Esophagus mucosa (tissue), 1 donor: ENCODE results near the gene ENOX1. TPM values are rescaled to one million over a fixed set of nuclear protein-coding genes. Genes with fewer than 3 reads are reported as not detected.

ENCODE experiments used
- ATAC-seq: fragments of 200-7000 bp; cut with Tn5 transposase; one replicate; pipeline ENCODE4 v1.9.1; 2020
- total RNA-seq: library from RNA; stranded (reverse); gene quantifications from one replicate; pipeline ENCODE4 v1.2.4, GENCODE V29; 2023
- donor health status: DM: yes; HTN: yes; CAD: no.

ENOX1 gene
- total RNA-seq, 1 donor from 2014 or later: 0.12 TPM

GRCh38 chr13:43737392-43737923, 49.3 kb downstream of the ENOX1 start:
- no peak for ATAC-seq

GRCh38 chr13:43732726-43733125, 54.0 kb downstream of the ENOX1 start:
- no peak for ATAC-seq

- no peak for ATAC-seq
These were observed 55.5 kb downstream of the ENOX1 start for GRCh38 chr13:43731296-43731695.

DNA sequence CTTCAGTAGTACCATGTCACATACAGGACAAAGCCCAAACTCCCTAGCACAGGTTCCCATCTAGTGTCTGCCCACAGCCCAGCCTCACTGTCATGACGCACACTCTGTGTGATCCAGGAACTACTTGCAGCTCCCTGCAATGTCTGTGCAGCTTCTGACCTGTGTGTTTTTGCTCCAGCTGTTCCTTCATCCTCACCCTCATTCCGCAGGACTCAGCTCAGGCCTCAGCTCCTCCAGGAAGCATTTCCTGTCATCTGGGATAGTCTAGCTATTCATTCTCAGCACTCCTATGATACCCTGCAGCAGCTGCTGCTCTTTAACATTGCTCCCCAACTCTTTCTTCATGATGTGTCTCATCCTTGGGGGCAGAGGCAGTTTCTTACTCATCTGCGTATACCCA, 56.1 kb downstream of the ENOX1 start:
- no peak for ATAC-seq

- ATAC-seq: no peak
These were observed 58.4 kb downstream of the ENOX1 start for GRCh38 chr13:43728421-43728820.

DNA sequence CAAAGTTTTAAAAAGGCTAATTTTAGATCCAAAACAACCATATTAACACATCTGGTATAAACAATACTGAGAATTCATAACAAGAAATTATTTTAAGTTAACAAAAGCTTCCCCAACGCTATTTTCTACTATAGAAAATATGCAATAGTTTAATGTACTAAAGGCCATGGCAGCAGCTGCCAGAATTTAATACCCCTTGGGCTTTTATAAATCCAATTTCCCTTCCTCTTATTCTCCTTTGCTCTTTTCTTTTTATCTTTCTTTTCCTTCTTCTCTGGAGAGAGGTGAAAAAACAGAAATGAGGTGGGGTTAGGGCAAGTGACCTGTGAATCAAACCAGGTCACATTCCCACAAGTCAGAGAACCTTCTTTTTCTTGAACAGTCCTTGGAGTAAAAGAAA, 58.9 kb downstream of the ENOX1 start:
- ATAC-seq: no peak

DNA sequence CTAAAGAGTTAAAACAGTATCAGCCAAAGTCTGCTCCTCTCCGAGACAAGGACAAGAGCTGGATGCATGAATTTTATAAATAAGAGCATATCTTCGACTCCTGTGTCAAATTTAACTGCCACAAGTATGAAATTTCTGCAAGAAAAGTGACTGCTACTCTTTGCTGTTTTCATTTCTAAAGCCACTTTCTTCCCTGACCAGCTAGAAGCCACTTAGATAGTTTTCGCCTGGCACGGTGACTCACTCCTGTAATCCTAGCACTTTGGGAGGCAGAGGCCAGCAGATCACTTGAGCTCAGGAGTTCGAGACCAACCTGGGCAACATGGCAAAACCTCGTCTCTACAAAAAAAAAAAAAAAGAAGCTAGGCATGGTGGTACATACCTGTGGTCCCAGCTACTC, 61.3 kb downstream of the ENOX1 start:
- no peak for ATAC-seq

DNA sequence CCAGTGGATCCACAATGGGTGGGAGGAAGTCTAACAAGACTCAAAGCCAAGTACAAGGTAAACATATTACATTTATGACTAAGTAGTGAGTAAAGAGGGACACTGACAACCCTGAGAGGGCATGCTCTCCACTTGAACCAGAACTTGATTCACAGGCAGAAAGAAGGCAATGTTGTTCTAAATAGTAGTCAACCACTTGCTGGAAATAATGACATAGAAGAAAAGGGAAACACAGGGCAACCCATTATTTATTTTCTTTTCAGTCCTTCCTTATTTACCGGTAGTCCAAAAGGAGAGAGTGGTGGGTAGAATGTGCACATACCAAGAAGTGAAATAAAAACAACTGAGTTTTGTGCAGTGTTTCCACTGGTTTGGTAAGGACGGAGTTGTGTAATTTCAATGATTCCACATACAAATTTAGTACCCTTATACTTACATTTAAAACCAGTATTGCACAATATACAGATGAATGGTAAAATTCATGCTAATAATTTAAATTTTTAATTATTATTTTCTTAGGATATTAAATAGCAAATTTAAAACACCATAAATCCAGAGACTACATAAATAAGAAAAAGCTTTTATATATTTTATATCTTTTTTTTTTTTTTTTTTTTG, 65.9 kb downstream of the ENOX1 start:
- ATAC-seq: peak; percentile 35

DNA sequence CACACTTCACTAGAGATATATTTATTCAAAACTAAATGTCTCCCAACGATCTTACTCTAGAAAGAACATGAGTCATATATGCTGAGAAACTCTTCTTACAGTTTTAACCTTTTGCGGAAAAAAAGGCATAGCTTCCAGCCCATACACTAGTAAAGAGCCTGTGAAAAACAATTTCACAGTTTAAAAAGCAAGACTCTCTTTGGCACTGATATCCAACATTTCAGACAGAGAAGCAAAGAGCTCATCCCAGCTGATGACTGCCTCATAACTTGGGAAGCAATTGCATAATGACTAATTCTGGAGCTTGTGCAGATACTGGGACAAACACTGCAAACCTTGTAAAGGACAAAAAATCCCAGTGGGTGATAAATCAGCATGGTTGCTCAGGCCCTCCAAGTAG, 88.0 kb downstream of the ENOX1 start:
- ATAC-seq: no peak

DNA sequence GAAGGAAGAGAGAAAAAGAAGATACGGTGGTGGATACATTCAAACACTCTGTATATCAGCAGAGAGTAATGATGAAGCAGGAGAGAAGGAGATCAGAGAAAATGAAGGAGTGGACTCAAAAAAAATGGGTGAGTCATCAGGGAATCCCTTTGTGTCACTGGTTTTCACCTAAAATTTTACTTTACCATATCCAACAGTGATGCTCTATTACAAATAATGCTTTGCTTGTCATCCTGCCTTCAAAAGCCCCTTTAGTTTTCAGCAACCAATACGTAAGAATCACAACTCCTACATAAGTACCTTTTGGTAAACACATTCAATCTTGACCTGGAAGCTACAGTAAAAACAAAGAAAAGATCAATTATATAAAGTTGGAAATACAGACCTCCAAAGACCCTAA, 88.8 kb downstream of the ENOX1 start:
- no peak for ATAC-seq

GRCh38 chr13:43697323-43697722, 89.4 kb downstream of the ENOX1 start:
- no peak for ATAC-seq

DNA sequence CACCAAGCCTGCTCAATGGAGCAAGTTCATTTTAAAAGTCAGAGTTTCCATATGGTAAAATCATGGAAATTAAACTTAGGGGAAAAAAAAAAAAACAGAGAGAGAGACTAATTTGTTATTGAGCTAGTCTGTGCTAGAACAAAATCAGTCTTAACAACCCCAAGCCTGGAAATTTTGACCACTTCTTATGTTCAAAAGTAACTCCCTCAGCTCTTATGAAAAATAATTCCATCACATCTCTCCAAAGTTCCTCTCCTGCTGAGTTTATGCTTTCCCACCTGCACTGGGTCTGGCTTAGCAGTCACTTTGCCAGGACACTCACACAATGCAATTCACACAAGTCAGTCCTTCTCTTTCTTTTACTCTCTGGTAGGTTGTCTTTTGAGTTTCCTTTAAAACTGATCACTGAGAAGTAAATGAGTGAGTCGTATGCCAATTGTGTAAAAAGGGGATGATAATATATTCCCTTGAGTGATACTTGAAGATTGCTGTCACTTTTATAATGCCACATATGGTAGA, 92.6 kb downstream of the ENOX1 start:
- no peak for ATAC-seq

DNA sequence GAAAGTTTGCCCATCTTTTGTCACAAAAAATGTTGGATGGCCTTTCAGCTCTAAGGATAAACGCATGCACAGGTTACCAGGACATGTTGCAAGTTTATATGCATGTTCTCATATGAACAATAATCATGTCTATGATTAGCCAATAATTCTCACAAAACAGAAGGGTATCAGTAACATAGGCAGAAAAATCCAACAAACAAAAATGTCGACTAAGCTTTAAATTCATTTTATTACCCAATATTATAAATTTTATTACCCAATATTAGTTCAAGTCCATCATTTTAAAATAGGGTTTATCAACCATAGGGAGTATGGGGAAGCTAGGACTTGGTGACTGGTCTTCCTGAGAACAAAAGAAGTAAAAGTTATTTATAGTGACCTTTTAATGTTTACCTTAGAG, 93.1 kb downstream of the ENOX1 start:
- no peak for ATAC-seq

DNA sequence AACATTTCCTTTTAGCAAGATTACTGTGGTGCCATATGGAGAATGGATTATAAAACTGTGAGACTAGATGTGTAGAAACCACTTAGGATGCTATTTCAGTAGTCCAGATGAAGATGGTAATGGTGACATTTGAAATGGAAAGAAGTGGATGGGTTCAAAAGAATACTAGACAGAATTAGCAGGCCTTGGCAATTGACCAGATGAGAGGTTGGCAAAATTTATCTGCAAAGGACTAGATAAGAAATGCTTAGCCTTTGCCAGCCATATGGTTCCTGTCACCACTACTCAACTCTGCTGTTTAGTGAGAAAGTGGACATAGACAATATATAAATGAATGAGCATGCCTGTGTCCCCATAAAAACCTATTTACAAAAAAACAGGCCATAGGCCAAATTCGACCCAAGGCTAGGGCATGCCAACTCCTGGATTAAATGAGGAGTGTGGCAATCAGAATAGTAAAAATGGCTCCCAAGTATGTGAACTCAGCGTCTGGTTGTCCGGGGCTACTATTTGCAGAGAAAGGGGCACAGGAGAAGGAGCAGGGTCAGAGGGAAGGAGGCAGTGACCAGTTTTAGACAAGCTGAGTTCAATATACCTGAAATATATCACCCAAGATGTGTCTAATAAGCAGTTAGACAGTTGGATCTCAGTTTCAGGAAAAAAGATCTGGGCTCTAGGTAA, 98.4 kb downstream of the ENOX1 start:
- no peak for ATAC-seq

GRCh38 chr13:43687038-43687437, 99.7 kb downstream of the ENOX1 start:
- no peak for ATAC-seq

DNA sequence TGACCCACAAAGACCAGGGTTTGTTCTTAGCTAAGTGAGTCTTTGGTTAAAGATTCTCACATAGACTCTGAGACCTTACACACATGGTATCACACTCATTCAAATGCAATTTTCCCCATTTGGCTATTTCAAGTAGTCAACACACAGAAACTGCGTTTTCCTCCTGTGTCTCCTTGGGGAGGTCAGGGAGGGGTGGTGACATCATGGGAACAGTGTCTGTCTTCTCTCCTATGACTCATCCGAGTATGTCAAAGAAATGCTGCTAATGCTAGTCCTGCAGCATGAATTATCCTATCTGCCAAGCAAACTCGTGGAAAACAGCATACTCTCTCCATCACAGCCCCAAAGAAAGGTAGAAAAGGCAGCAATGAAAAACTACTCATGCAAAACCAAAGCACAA, 100.2 kb downstream of the ENOX1 start:
- ATAC-seq: peak; percentile 55

DNA sequence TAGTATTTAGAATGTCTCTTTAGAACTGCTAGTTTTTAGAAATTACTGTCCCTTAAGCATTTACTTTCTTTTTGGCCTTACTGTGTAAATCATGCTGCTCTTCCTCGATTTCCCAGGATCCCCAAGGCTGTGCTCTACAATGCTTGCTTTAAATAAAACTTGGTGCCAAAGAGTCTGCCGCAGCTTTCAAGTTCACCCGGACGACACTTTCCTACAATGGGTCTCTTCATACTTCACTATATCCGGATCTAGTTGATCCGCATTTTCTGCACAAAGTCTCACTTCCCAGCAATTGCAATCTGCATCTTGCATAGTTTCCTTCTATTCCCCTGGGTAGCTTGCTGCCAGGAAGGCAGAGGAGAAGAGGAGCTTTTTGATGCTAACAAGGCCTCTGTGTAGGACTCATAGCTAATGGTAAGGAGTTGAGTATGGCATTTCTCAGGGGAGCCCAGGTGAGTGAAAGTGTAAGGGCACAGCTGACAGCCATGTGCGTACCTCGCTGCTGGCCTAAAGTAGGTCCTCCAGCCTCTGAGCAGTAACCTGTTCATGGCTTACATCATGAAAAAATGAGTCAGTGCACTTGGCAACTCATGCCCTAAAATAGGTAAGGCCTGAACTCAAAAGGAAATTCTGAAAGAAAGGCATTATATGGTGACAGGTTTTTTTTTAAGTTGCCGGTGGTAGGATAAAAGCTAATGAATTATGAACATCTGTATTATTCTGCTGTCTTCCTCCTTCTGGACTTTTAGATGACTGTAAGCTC, 101.6 kb downstream of the ENOX1 start:
- no peak for ATAC-seq

GRCh38 chr13:43682701-43683100, 104.1 kb downstream of the ENOX1 start:
- ATAC-seq: no peak

DNA sequence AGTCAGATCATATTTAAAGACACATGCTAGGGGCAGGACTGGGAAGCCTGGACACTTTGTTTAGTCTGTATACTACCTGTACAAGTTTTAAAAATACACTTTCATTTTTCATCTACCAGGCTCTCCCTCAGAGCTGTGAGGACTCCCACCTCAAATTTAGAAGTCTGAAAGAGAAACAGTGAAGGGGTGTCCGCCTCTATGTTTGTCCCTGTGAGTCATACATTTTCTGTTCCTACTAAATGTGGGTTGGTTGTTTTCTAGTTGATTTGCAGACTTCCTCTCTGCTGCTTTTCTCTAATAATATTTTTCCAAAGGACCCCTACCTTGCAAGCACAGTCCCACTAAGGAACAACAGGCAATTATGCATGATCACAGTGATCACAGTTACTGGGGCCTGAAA, 110.5 kb downstream of the ENOX1 start:
- ATAC-seq: no peak

DNA sequence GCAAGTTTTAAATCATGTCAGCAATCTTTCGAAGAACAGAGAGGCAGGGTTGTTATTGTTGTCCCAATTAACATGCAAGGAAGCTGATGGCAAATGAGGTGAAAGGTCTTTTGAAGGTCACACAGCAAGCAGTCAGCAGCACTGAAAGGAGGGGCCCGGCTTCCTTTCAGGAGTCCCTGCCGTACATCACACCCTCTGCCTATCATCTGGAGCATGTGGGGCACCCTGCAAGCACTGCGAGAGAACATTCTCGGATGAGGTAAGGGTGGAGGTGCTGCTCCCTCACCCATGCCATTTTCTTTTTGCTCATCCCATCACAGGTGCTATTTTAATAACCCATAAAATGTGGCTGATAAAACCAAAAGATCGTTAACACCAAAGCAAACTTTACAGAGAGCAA, 111.2 kb downstream of the ENOX1 start:
- no peak for ATAC-seq

GRCh38 chr13:43669964-43670363, 116.8 kb downstream of the ENOX1 start:
- ATAC-seq: no peak

- ATAC-seq: no peak
These were observed 117.7 kb downstream of the ENOX1 start for GRCh38 chr13:43669101-43669500.

GRCh38 chr13:43666403-43666802, 120.4 kb downstream of the ENOX1 start:
- no peak for ATAC-seq

DNA sequence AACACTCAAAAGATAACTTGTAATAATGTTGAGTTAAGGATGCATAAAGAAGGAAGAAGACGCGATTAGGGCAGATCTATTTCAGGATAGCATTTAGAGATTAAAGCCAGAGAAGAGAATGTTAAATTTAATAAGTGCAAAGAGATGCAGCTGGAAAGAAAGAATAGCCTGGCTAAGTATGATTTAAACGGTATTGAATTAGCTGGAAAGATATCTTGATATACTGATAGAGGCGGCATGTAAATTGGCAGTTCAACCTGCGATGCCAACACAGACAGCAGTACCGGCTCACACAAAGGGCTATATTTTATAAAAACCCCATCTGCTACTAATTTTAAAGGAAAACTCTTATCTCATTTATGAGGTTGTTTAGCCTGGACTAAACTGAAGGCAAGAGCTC, 121.4 kb downstream of the ENOX1 start:
- no peak for ATAC-seq
